HG03135 (cell line): ENCODE data around the gene PTPN23.
A peak's percentile ranks its signal among the peaks of the same experiment; 100 is the strongest.

ENCODE experiments used
- ATAC-seq: cut with Tn5 transposase; IDR thresholded peaks from one replicate; pipeline ENCODE4 v1.9.1; 2021; ENCODE audit warnings: mild to moderate bottlenecking, moderate library complexity; ENCODE audit not compliant: unreplicated experiment

The PTPN23 gene

GRCh38 chr3:47370887-47371697 lies 9.7 kb upstream of the PTPN23 start:
- ATAC-seq = no peak

- ATAC-seq = no peak
Measured at GRCh38 chr3:47374587-47374986, 6.2 kb upstream of the PTPN23 start.

DNA sequence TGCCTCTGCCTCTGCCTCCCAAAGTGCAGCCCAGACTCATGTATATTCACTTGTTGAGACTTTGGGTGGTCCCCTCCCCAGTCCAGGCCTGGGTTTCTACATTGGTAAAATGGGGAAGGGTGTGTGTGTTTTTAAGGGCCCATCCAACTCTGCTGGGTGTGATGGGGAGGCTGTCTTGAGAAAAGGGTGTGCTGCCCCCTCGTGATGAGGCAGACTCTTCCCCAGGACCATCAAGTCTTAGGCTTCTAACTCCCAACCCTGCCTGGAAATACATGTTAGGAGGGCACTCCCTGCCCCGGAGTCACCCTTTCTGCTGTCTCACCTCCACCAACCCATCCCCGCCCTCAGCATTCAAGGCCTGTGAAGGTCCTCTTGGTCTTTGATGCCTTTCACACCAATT lies 4.4 kb upstream of the PTPN23 start:
- no peak for ATAC-seq

- ATAC-seq = no peak
Measured at GRCh38 chr3:47377186-47377585, 3.6 kb upstream of the PTPN23 start.

- no peak for ATAC-seq
Measured at GRCh38 chr3:47378869-47379268, 2.0 kb upstream of the PTPN23 start.

DNA sequence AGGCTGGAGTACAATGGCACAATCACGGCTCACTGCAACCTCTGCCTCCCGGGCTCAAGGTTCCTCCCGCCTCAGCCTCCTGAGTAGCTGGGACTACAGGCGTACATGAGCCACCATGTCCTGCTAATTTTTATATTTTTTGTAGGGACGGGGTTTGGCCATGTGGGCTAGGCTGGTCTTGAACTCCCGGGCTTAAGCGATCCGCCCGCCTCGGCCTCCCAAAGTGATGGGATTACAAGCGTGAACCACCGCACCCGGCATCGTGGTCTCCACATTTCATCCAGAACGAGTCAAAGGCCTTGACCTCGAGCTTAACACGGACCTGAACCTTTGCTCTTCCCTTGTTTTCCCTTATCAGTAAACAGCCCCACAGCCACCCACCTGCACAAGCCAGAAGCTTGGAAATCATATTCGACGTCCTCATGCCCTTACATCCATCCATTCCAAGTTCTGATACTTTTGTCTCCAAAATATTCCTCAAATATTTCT lies 1.4 kb upstream of the PTPN23 start:
- no peak for ATAC-seq

GRCh38 chr3:47380026-47380600 lies 708 bp upstream of the PTPN23 start:
- ATAC-seq = no peak

GRCh38 chr3:47381317-47382157 lies 716 bp downstream of the PTPN23 start:
- peak; percentile 57 for ATAC-seq

- ATAC-seq = no peak
Measured at GRCh38 chr3:47384425-47384824, 3.6 kb downstream of the PTPN23 start.

- ATAC-seq = no peak
Measured at GRCh38 chr3:47385007-47385406, 4.2 kb downstream of the PTPN23 start.

DNA sequence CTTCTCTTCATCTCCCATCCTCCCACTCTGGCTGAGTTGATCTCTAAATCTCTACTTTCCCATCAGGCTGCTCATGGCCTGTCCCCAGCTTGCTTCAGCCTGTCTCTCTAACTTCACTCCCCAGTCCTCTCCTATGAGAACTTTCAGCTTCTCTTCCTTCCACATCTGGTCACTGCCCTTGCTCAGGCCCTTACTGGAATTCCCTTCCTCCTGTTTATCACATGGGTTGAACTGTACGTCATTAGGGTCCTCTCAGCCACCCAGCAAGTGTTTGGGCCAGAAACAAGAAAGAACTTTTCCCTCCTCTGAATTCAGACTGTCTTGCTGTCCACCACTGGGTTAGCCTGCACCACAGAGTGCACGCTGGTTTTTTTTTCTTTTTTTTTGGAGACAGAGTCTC lies 5.0 kb downstream of the PTPN23 start:
- no peak for ATAC-seq

DNA sequence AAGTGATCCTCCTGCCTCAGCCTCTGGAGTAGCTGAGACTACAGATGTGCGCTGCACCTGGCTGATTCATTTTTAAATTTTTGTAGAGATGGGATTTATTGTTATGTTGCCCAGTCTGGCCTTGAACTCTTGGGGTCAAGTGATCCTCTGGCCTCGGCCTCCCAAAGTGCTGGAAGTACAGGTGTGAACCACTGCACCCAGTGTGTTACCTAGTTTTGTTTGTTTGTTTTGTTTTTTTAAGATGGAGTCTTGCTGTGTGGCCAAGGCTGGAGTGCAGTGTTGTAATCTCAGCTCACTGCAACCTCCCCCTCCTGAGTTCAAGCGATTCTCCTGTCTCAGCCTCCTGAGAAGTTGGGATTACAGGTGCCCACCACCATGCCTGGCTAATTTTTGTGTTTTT lies 12.1 kb downstream of the PTPN23 start:
- no peak for ATAC-seq

DNA sequence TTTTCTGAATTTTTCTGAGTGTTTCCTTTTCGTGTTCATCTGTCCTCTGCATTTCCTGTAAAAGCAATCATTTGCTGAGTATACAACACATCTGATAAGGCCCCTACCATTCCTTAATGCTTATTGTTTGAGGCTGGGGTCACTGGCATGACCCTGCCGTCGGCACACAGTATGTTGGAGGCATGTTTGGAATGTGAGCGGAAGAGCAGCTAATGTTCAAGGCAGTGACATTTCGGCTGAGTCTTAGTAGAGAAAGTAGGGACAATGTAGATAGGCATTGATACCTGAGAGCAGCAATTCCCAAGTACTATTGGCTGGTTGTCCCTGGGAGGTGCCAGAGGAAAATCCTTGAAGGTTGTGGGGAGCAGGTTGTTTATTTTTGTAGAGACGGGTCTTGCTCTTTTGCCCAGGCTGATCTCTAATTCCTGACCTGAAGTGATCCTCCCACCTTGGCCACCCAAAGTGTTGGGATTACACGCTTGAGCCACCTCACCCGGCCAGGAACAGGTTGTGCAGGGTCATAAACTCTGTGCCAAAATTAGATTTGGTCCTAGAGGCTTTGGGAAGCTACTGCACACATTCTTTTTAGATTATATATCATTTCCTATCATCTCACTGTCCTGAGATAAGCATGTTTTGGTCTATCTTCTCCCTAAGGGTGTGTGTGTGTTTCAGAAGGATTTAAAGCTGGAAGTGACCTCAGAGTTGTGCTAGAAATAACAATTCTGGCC lies 13.5 kb downstream of the PTPN23 start:
- ATAC-seq = no peak

GRCh38 chr3:47394881-47395280 lies 14.1 kb downstream of the PTPN23 start:
- ATAC-seq = no peak

DNA sequence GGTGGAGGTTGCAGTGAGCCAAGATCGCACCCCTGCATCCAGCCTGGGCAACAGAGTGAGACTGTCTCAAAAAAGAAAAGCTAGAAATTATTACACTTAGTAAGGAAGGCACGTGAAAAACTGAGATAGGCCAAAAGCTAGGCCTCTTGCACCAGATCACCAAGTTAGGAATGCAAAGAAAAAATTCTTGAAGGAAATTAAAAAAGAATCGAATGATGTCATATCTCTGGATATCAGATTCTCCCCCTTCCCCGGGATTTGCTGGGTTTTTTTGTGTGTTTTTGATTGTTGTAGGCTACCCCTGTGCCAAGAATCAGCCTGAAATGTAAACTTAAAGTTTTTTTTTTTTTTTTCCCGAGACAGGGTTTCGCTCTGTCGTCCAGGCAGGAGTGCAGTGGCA lies 17.4 kb downstream of the PTPN23 start:
- ATAC-seq = no peak

GRCh38 chr3:47399016-47399415 lies 18.2 kb downstream of the PTPN23 start:
- no peak for ATAC-seq

DNA sequence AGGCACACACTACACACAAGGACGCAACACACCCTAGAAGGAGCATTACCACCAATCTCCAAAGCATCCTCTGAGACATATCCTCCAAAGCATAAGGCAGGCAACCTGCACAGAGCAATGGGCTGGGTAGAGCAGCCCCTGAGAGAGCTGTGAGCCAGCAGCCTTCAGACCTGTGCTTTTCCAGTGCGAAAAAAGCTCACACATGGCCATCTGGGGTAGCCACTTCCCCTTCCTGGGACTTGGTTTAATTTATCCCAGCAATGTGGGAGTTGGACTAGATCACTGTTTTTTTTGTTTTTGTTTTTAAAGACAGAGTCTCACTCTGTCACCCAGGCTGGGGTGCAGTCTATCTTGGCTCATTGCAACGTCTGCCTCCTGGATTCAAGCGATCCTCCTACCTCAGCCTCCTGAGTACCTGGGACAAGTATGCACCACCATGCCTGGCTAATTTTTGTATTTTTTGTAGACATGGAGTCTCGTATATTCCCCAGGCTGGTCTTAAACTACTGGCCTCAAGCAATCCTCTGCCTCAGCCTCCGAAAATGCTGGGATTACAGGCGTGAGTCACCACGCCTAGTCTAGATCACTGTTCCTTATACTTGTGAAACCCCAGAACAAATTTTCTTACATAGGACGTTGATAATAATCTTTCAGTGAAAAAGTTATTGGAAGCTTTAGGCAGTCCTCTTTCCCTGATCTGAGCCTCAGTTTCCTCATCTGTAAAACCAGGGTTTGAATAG lies 18.9 kb downstream of the PTPN23 start:
- ATAC-seq = no peak

- no peak for ATAC-seq
Measured at GRCh38 chr3:47404431-47404876, 23.6 kb downstream of the PTPN23 start.

DNA sequence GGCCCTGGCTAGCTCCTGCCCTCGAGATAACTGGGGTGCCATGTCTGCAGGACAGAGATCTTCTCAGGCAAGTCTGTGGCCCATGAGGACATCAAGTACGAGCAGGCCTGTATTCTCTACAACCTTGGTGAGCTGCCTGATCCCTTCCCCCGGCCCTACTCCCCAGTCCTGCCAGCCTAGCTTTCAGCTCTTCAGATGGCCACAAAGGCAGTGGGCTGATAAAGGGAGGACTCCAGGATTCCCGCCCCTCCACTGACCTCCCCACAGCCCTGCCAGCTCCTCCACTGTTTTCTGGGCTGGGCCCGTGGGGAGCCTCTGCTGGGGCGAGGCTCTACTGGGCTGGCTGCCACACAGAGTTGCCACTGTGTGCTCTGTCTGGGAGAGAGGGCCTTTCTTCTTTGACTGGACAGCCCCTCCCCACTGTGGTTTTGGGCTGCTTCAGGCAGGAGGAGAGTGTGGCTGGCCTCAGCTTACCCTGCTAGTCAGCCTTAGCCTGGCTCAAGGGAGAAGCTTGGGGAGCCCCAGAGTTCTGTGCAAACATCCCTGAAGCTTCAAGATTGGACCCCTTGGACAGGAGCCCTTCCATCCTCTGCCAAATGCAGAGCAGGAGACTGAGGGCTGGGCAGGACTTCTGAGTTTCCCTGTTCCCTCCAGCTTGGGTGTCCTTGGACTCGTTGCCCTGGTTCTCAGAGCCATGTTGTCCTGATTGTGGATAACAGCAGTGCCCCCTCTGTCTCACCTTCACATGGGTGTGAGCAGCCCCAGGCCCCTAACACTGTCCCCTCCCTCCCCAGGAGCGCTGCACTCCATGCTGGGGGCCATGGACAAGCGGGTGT lies 24.4 kb downstream of the PTPN23 start:
- ATAC-seq = no peak
